Measurements from ENCODE around the gene DCUN1D3. TPM values are rescaled to one million over a fixed set of nuclear protein-coding genes. Genes with fewer than 3 reads are reported as not detected.

Gene DCUN1D3
- total RNA-seq (2021) (11.8 and 14.6 TPM in 2 replicates), Bru-seq, nascent RNA (percentile 92 among the genes with signal in this experiment), BruChase-seq, experiment 1, labeled RNA remaining after a 2-hour chase (percentile 99 among the genes with signal in this experiment), BruChase-seq, experiment 2, labeled RNA remaining after a 6-hour chase (percentile 91 among the genes with signal in this experiment)
- long read RNA-seq, full-length matches to known transcripts, result 2 of 6 reads
- long read RNA-seq, partial matches to known transcripts, result 0 of 6 reads
- long read RNA-seq, other reads (novel, unspliced or antisense), result 4 of 6 reads

- BruUV-seq (replicated peaks), result no TSS peak
- intact Hi-C loops (cut with micrococcal nuclease; ENCODE audit: unreplicated experiment), result loop anchor here (1.0 to 5.0 kb wide), 5 partner anchors 11 to 402 kb away; partner anchors contain the start of genes ERI2 and REXO5
Observed at GRCh38 chr16:20900299-20901067, at the start of gene DCUN1D3, which contains the start of gene LYRM1. TSS of gene DCUN1D3 (minus strand) at chr16:20900358. CDS start at chr16:20862538, 37,820 bp downstream. TSS of gene LYRM1 (plus strand) at chr16:20900771. CDS start at chr16:20915556, 14,785 bp downstream.

GRCh38 chr16:20949660-20950059, 49.5 kb upstream of the DCUN1D3 start:
- intact Hi-C loops (cut with micrococcal nuclease; ENCODE audit: unreplicated experiment), result loop anchor here (5.0 kb wide), 1 partner anchor 47 kb away; the partner anchor contains the start of genes DCUN1D3 and LYRM1
- no TSS peak for BruUV-seq (replicated peaks)

More at GRCh38 chr16:20900299-20901067, at the start of gene DCUN1D3, which contains the start of gene LYRM1:
- DNase-seq, result peak; percentile 90 to 94
- ChIA-PET POLR2A (ENCODE audit: unreplicated experiment) (interaction anchor here (0.5 to 0.9 kb wide), 12 partner anchors 19 to 288 kb away, joined by 3 to 26 read pairs (median 6); no protein-coding TSS in a partner anchor), CTCF (no interaction called here)
- Histone ChIP-seq H2AFZ (peak within 1 kb of the TSS; percentile 66), H3K4me2 (peak within 1 kb of the TSS; percentile 96), H3K79me2 (ENCODE audit: low read depth) (peaks cover 82% of the 10 kb centered on the region), H3K4me1 (replicated peaks; ENCODE audit: insufficient read depth) (peaks cover 65% of the 10 kb centered on the region), H4K20me1 (ENCODE audit: insufficient read depth) (peaks cover 1% of the 10 kb centered on the region; the same call in 1 of the 2 replicates), H3F3A (ENCODE audit: insufficient read depth, low read depth) (peaks cover 46% of the 10 kb centered on the region), H3K9me2 (ENCODE audit: insufficient read depth) (no peaks in the 10 kb centered on the region), H3K36me3 (ENCODE audit: low read depth) (peaks cover 28% of the 10 kb centered on the region; the same call in 1 of the 2 replicates), H3K27me3 (ENCODE audit: insufficient read depth, low read depth) (no peaks in the 10 kb centered on the region), H3K9me3 (ENCODE audit: insufficient read depth, low read depth) (no peaks in the 10 kb centered on the region), H3K27ac (peak within 1 kb of the TSS; percentile 99), H3K4me3 (peak within 1 kb of the TSS; percentile 84)
- TF ChIP-seq CTCF (conservative IDR thresholded peaks at IDR 0.05) (no peak), EZH2 (IDR thresholded peaks at IDR 0.05; ENCODE audit: low read depth) (no peak)

More at GRCh38 chr16:20949660-20950059, 49.5 kb upstream of the DCUN1D3 start:
- no peaks in the 10 kb centered on the region for H4K20me1 ChIP-seq (ENCODE audit: insufficient read depth)
- no peaks in the 10 kb centered on the region for H3K9me2 ChIP-seq (ENCODE audit: insufficient read depth)
- no peaks in the 10 kb centered on the region for H3K27me3 ChIP-seq (ENCODE audit: insufficient read depth, low read depth)
- no peaks in the 10 kb centered on the region for H3K9me3 ChIP-seq (ENCODE audit: insufficient read depth, low read depth)
- H3K27ac ChIP-seq, result no peak overlapping the region
- peaks cover 8% of the 10 kb centered on the region for H3K4me1 ChIP-seq (replicated peaks; ENCODE audit: insufficient read depth)
- peaks cover 14% of the 10 kb centered on the region for H3F3A ChIP-seq (ENCODE audit: insufficient read depth, low read depth)
- DNase-seq, result no peak
- TF ChIP-seq CTCF (conservative IDR thresholded peaks at IDR 0.05), result no peak
- no peak for TF ChIP-seq EZH2 (IDR thresholded peaks at IDR 0.05; ENCODE audit: low read depth)
- no peak overlapping the region for H2AFZ ChIP-seq
- no peak overlapping the region for H3K4me3 ChIP-seq
- H3K4me2 ChIP-seq, result no peak overlapping the region
- ChIA-PET POLR2A (ENCODE audit: unreplicated experiment) (no interaction called here), CTCF (no interaction called here)
- H3K79me2 ChIP-seq (ENCODE audit: low read depth), result no peaks in the 10 kb centered on the region
- no peaks in the 10 kb centered on the region for H3K36me3 ChIP-seq (ENCODE audit: low read depth)
